DMS153 treated with DMSO at 0.1 percent for 48 hours (cell line): Measurements from ENCODE around the gene DQX1.
"Not testable (repeated sequence)": the region's sequence is repeated elsewhere in the genome, so short reads cannot be mapped to it uniquely, and the experiment has no call there.

Experiments
- DNase-seq: peaks from one replicate; lab custom pipeline; 2025; ENCODE audit not compliant: unreplicated experiment; lab: John Stamatoyannopoulos, UW

DQX1 gene

DNA sequence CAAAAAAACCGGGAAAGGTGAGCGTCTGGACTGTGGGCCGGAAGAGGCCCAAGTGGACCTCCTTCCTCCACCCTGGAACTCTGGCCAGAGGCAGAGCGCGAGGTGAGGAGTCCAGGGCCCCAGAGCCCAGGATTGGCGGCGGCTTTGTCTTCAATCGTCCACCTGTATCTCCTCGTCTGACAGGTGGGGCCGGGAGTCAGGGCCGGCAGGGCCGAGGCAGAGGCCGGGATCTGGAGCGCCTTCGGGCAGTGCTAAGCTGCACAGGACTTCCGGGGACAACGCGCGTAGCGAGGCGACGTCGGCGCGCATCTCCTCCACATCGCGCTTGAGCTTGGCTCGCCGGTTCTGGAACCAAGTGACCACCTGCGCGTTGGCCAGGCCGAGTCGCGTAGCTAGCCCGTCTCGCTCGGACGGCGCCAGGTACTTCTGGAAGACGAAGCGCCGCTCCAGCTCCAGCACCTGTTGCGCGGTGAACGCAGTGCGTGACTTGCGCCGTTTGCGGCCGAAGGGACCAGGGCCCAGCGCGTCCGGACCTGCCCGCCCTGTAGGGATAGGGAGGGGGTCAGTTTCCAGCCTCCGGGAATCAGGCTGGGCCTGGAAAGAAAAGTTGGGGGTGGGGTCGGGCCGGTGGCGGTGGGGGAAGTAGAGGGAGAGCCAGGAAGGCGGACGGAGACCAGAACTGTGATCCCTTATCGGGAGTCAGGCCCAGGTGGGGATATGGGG is 28.1 kb downstream of the DQX1 start:
- DNase-seq = peak; percentile 41

DNA sequence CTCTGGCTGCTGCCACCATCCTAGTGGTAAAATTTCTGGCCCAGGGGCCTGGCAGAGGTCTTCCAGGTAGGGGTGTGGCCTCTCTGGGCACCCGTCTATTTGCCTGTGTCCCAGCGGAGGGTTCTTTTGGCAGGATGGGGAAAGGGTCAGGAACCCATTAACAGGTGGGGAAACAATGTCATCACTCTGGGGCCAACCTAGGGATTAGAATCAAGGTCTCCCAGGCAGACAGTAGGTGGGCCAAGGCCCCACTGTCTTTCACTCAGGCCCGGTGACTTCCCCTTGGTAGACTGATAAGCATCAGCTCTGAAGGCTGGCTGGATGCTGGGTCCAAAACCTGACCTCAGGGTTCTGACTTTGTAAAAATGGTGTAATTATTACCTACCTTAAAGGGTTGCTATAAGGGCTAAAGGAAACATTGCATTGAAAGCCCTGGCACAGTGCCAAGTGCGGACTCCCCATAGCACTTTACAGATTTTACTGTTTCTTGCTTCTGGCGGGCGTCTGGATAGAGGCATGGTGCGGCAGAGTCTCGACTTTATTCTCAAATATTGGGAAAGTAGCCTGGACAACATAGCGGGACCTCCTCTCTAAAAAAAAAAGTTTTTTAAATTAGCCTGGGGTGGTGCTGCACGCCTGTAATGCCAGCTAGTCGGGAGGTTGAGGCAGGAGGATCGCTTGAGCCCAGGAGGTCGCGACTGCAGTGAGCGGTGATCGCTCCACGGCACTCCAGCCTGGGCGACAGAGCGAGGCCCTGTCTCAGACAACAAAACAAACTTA is 28.8 kb downstream of the DQX1 start:
- no peak for DNase-seq

DNA sequence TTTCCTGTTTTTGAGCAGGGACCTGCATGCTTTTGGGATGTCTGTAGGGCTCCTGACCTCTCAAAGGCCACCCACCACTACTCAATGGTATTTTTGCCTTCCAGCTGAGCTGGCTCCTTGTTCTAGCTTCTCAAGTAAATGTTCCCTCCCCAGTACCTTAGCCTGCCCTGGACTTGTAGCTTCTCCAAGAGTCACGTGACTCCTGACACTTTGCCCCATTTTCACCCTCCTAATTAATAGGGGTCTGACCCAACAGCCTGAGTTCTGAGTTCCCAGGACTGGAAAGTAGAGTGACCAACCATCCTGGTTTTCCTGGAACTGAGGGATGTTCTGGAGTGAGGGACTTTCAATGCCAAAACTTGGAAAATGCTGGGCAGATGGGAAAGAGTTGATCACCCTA is 30.6 kb downstream of the DQX1 start:
- DNase-seq = no peak

DNA sequence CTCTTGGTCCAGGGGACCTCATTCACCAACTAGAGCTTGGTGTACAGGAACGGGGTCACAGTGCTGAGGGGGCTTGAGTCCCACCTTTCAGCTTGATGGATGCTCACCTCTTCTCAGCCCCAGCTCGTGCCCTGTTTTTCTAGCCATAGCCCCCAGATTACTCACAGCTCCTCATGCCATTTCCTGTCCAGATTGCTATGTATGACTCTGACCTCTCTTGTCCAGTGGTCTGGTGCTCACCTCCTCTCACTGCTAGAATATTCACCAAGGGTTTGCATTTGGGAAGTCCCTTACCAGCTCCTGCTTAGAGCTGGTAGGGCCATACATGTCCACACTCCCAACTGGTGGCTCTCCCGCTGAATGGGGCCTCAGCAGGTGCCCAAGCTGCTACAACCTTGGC is 32.5 kb downstream of the DQX1 start:
- no peak for DNase-seq

DNA sequence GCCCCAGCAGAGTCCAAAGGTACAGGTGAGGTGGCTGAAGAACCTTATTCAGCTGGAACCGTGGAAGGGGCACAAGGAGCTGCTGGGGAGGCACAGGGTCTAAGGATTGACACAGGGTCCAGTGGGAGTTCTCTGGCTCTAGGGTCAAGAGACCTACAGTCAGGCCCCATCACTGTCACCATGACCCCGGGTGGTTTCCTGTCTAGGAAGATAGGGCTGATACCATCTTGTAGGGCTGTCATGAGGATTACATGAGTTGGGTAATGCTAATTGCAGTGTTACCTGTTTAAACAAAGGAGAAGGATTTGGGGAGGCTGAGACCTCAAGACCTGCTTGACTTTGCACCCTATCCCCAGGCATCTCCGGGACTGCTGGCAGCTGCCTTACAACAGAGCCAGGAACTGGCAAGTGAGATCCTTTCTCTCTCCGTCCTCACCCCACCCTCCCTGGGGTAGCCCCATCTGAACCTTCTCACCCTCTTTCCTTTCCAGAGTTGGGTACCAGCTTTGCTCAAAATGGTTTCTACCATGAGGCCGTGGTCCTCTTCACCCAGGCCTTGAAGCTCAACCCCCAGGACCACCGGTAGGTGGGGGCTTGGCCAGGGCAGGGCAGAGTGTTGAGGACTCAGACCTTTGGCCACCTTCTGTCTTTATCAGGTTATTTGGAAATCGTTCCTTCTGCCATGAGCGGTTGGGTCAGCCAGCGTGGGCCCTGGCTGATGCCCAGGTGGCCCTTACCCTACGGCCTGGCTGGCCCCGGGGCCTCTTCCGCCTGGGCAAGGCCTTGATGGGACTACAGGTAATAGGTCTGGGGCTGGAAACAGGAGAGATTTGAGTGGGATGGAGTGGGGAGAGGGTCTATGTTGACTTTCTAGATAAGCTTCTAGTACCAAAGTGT is 34.1 kb downstream of the DQX1 start:
- no peak for DNase-seq

DNA sequence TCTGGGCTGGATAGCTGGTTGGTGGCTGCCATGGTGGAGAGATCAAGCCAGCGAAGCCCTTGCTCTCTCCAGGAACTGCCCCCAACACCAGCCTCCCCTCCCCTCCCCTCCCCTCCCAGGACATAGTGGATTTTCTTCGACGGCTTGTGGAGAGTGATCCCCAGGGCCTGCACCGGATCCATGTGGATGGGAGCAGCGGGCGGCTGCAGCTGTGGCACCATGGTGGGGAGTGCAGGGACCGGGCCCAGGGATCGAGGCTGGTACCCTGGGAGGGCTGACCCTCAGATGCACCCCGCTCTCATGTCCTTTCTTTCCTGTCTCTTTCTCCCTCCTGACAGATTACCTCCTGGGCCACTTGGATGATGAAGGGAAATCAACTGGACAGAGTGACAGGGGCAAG is 36.1 kb downstream of the DQX1 start:
- DNase-seq = no peak

DNA sequence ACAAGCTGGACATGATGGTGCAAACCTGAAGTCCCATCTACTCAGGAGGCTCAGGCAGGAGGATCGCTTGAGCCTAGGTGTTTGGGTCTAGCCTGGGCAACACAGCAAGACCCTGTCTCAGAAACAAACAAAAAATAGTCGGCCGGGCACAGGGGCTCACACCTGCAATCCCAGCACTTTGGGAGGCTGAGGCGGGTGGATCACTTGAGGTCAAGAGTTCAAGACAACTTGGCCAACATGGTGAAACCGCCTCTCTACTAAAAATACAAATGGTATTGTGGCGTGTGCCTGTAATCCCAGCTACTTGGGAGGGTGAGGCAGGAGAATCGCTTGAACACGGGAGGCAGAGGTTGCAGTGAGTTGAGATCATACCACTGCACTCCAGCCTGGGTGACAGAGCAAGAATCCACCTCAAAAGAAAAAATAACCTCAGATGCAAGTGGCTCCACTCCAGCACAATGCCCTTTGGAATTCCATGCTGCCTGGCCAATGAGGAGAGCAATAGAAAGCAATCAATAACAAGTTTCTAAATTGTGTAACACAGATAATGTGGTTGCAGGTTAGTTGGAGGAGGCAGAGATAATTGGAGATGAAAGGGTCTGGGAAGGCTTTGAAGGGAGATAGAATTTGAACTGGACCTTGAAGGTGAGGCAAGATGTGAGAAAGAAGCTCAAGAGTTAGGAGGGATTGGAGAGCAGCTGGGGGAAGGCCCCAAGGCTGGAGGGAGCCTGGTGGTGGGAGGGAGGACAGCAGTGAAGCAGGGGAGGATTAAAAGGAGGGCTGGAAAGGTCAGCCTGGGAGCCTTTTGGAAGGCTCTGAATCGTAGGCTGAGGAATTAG is 37.2 kb downstream of the DQX1 start:
- no peak for DNase-seq

DNA sequence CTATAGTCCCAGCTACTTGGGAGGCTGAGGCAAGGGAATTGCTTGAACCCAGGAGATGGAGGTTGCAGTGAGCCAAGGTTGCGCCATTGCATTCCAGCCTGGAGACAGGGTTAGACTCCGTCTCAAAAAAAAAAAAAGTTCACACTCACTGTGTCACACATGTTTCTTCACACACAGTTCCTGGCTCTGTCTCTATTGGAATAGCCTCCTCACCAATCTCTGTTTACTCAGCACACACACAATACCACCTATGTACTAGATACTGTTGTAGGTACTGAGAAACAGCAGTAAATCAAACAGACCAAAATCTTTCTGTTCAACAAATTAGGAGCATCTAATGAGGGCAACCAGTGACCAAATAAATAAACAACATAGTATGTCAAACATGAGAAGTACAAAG is 39.9 kb downstream of the DQX1 start:
- no peak for DNase-seq

DNA sequence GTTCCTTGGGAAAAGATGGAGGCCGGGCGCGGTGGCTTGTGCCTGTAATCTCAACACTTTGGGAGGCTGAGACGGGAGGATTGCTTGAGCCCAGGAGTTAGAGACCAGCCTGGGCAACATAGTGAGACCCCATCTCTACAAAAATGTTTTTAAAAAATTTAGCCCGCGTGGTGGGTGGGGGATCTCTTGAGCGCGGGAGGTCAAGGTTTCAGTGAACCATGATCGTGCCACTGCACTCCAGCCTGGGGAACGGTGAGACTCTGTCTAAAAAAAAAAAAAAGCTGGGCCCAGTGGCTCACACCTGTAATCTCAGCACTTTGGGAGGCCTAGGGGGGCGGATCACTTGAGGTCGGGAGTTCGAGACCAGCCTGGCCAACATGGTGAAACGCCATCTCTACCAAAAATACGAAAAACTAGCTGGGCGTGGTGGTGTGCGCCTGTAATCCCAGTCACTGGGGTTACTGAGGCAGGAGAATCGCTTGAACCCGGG is 42.3 kb downstream of the DQX1 start:
- DNase-seq = not testable (repeated sequence)

DNA sequence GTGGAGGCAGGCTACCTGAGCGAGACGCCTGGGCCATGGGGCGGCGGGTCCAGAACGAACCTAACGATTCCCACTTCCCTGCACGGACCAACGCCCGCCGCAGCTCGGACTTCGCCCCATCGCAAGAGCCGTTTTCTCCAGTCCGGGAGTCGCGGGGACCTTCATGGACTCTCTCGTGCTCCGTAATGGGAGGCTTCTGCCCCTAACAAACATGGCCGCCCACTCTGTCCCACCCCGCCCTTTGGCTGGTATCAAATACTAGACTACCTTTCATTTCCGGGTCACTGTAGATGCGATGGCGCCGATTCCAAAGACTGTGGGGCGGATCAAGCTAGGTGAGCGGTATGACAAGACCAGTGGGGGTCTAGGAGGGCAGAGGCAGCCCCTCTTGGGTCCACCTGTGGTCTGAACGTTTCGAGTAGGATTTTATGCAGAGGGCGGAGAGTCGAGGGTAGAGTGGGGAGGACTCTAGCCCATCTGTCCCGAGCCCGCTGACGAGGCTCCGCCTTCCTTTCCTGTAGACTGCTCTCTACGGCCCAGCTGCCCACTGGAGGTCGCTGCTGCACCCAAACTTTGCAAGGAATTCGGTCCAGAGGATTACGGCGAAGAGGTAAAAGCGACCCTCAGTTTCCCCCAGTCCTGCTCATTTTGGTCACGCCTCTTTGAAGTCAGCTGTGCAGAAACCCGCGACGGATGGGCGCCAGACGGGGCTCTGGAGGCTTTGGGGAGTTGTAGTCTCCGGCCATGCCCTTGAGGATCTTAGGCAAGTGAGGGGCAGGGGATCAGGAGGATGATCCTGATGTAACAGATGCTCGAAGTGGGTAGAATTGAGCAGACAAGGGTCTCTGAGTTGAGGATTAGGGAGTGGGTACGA is 43.0 kb downstream of the DQX1 start, which contains the start of the genes CCDC142 and TTC31:
TSS of gene CCDC142 (minus strand) at position 198 of the 874 bp plus-strand sequence. CDS start at position 37, 161 bp downstream.
TSS of gene TTC31 (plus strand) at position 281 of the 874 bp plus-strand sequence. CDS start at position 296, 15 bp downstream.
- DNase-seq = peak; percentile 98

DNA sequence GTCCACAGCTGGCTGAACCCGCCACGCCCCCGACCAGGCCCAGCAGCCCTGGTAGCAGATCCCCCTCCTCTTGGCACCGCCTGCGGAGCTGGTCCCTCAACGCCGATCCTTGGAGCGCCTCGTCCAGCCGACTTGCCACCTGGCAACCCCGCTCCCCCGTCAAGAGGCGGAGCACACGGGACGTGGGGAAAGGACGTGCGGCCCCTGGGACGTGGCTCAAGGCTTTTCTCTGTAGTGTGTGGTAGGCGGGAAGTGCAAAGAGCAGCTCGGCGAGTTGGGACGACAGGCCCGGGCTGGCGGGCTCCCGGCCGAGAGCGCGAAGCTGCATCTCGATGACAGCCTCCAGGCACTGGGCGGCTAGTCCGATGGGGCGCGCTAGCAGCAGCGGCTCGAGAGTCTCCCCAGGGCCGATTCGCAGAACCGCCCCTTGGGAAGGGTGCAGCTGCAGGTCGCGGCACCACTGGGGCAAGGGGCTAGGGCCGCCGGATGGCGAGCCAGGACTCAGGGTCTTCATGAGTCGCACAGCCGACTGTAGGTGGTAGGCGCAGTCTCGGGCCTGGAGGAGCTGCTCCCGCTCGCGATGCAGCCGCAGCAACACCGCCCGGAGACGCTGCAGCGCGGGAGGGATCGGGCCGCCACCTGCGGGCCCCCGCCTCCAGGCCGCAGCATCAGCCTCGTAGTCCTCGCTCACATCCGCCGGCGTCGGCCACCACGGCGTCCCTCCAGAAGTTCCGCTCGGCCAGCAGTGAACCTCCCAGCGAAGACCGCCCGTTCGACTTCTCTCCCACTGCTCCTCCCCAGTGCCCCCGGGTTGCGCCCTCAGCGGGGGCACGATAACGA is 43.9 kb downstream of the DQX1 start:
- DNase-seq = no peak

DNA sequence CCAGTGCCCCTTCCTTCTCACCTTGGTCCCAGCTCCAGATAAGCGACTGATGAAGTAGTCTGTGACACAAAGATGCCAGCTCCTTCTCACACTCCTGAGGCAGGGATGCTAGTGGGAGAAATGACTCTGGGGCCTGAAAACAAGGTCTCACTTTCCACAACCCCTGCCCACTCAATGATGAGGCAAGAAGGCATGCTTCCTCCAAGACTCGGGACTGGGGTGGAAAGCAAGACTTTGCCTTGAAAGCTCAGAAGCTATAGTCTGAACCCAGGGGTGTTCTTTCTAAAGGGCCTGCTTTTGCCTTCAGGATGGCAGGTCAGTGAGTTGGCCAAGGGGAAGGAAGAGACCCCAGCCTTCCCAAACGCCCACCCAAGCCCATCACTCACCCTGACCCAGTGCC is 44.6 kb downstream of the DQX1 start:
- DNase-seq = no peak

DNA sequence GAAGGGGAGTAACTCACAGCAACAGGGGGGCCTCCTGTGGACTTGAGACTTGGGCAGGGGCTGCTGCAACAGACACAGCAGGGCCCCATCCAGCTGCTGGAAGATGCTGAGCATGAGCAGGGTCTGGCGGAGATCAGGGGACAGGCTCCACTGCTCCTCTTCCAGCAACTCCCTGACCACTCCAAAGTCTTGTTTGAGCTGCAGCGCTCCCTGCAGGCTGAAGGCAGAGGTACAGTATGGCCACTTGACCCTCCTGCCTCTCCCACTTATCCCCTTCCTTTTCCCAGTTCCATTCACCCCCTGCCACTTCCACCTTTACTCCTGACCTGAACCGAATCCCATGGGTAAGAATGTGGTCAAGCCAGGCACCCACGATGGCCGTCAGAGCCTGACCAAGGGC is 51.1 kb downstream of the DQX1 start:
- DNase-seq = no peak

DNA sequence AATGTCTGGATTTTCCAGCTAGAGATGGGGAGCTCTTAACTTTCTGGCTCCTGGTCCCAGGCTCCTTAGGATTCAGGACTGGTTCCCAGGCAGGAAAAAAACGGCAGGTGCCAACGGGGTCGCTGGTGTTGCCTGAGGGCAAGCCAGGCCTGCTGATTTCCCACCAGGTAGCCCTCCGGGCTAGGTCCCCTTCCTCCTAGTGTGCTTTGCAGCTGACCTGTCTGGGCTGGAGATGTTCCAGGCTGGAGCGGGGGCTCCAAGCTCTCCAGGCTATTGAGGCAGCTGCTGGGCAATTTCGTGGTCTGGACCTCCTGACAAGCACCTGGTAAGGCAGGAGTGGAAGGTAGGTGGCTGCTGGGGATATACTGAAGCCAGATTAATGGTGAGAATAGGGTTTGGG is 51.5 kb downstream of the DQX1 start:
- no peak for DNase-seq

DNA sequence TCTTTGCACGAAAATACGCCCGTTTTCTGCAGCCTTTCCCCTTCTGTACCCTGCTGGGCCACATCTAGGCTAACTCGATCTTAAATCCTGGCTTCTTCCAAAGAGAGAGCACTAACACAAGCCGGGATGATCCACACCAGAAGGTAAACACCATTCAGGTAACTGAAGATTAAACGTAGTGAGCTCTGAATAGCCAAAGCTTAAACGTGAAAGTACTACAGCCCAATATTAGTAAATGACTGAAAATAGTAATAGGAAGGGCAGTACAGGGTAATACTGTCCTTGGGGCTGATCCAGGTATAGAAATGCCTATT is 53.1 kb downstream of the DQX1 start:
- no peak for DNase-seq

DNA sequence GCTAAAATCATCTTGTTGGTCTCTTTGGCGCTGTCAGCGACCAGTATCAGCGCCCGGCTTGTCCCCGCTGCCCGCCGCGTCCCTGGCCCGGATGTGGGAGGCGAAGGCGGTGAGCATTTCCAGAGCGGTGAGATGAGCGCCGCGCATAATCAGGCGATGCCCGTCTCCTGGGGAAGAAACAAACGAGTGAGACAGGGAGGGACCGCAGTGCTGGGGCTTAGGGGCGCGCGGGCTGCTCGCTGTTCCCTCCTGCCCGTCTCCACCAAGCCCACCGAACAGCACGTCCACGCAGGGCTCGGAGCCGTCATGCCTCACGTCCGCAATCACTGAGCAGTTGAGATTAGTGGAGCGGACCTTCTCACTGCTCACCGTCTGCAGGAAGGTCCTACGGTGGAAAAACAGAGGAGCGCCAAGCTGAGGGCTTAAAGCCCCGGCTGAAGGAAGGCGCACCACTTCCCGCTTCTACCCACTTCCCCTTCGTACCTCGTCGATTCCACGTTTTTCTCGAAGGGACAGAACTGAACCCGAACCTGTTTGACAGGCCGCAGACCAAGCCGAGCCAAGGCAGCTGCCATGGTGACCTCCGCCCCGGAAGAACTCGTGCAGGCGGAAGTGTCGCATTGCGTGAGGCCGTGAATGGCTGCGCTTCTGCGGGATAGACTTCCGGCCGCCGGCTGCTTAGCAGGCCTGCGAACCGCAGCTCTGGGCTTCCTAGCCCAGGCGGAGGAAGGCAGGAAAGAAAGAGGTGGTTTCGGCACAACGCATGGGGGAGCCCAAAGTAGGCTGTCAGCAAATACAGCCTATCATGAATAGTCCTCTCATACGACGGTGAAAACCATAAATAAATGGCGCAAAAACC is 53.7 kb downstream of the DQX1 start, which contains the start of gene MRPL53:
TSS of gene MRPL53 (minus strand) at position 595 of the 859 bp plus-strand sequence. CDS start at position 575, 20 bp downstream.
- peak; percentile 75 for DNase-seq

DNA sequence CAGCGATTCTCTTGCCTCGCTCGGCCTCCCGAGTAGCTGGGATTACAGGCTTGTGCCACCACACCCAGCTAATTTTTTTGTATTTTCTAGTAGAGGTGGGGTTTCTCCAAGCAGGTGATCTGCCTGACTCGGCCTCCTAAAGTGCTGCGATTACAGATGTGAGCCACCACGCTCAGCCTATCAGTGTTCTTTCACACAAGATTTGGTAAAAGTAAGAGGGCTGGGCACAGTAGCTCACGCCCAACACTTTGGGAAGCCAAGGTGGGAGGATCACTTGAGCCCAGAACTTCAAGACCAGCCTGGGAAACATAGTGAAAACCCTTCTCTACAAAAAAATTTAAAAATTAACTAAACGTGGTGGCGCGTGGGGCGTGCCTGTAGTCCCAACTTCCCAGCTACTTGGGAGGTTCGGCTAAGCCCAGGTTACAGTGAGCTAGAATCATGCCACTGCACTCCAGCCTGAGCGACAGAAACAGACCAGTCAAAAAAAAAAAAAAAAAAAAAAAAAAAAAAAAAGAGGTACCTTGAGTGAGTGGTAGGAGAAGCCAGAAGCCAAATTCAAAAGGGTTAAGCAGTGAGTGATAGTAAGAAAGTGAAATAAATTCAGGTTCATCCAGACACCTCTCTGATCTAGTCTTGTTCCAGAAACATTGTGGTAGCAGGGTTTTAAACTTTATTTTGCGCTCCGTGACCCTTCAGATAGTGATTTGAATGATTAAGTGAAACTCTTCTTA is 54.5 kb downstream of the DQX1 start:
- no peak for DNase-seq
